ENCODE results near the gene GPR119. TPM values are rescaled to one million over a fixed set of nuclear protein-coding genes. Genes with fewer than 3 reads are reported as not detected.

Gene GPR119
- polyA plus RNA-seq, 1 donor (not counting 4 experiments of a cell fraction or from before 2014, with no cell fraction given): not detected

- Histone ChIP-seq H3K4me3 (ENCODE audit: control insufficient read depth in 2 of 3, extremely low read depth in 1 of 3, insufficient read depth in 2 of 3, low read depth in 1 of 3, low read length in 3 of 3) (no peak overlapping the region), H2AFZ (ENCODE audit: control insufficient read depth, low read length) (no peak overlapping the region), H3K27ac (ENCODE audit: control insufficient read depth, insufficient read depth, low read length) (no peak overlapping the region), H3K79me2 (ENCODE audit: control insufficient read depth, insufficient read depth, low read length) (no peaks in the 10 kb centered on the region), H3K9ac (ENCODE audit: control insufficient read depth, extremely low read depth, insufficient read depth, low read length) (no peak overlapping the region), H3K9me1 (ENCODE audit: control insufficient read depth, extremely low read depth, insufficient read depth, low read length) (no peaks in the 10 kb centered on the region), H3K27me3 (ENCODE audit: control insufficient read depth, extremely low read depth, insufficient read depth, low read length) (no peaks in the 10 kb centered on the region), H3K36me3 (ENCODE audit: control insufficient read depth in 2 of 2, extremely low read depth in 1 of 2, insufficient read depth in 2 of 2, low read length in 2 of 2) (no peaks in the 10 kb centered on the region), H3K9me3 (ENCODE audit: control insufficient read depth, low read depth, low read length) (no peaks in the 10 kb centered on the region), H3K4me1 (ENCODE audit: control insufficient read depth, extremely low read depth, insufficient read depth, low read length) (no peaks in the 10 kb centered on the region), H3K4me2 (ENCODE audit: control insufficient read depth, extremely low read depth, insufficient read depth, low read depth, low read length) (no peak overlapping the region), H4K20me1 (ENCODE audit: control insufficient read depth, extremely low read depth, insufficient read depth, low read length) (no peaks in the 10 kb centered on the region)
- dilution Hi-C loops (cut with MboI; ENCODE audit: extremely low pct_ligation_motif_present, low sequenced_read_pairs): no loop called here
- no peak for DNase-seq (ENCODE audit: low read depth, low spot score)
- TF ChIP-seq EZH2 (IDR thresholded peaks at IDR 0.05; ENCODE audit: low read length): no peak
- TF ChIP-seq CTCF (optimal IDR thresholded peaks at IDR 0.05 in 1 of 3, IDR thresholded peaks at IDR 0.05 in 1 of 3, conservative IDR thresholded peaks at IDR 0.05 in 1 of 3; ENCODE audit: extremely low read depth in 1 of 3, insufficient read depth in 2 of 3, low read length in 3 of 3): no peak
- no peak for FAIRE-seq
These were observed 33.8 kb upstream of the GPR119 start for GRCh38 chrX:130419263-130419662.

- dilution Hi-C loops (cut with MboI; ENCODE audit: extremely low pct_ligation_motif_present, low sequenced_read_pairs): no loop called here
- Histone ChIP-seq H3K36me3 (ENCODE audit: control insufficient read depth in 2 of 2, extremely low read depth in 1 of 2, insufficient read depth in 2 of 2, low read length in 2 of 2) (no peaks in the 10 kb centered on the region), H3K27ac (ENCODE audit: control insufficient read depth, insufficient read depth, low read length) (no peak overlapping the region), H3K79me2 (ENCODE audit: control insufficient read depth, insufficient read depth, low read length) (no peaks in the 10 kb centered on the region), H3K9ac (ENCODE audit: control insufficient read depth, extremely low read depth, insufficient read depth, low read length) (no peak overlapping the region), H4K20me1 (ENCODE audit: control insufficient read depth, extremely low read depth, insufficient read depth, low read length) (no peaks in the 10 kb centered on the region), H3K4me3 (ENCODE audit: control insufficient read depth in 2 of 3, extremely low read depth in 1 of 3, insufficient read depth in 2 of 3, low read depth in 1 of 3, low read length in 3 of 3) (no peak overlapping the region), H2AFZ (ENCODE audit: control insufficient read depth, low read length) (no peak overlapping the region), H3K4me1 (ENCODE audit: control insufficient read depth, extremely low read depth, insufficient read depth, low read length) (no peaks in the 10 kb centered on the region), H3K27me3 (ENCODE audit: control insufficient read depth, extremely low read depth, insufficient read depth, low read length) (no peaks in the 10 kb centered on the region), H3K4me2 (ENCODE audit: control insufficient read depth, extremely low read depth, insufficient read depth, low read depth, low read length) (no peak overlapping the region), H3K9me3 (ENCODE audit: control insufficient read depth, low read depth, low read length) (no peaks in the 10 kb centered on the region), H3K9me1 (ENCODE audit: control insufficient read depth, extremely low read depth, insufficient read depth, low read length) (no peaks in the 10 kb centered on the region)
- FAIRE-seq (no peak), DNase-seq (ENCODE audit: low read depth, low spot score) (no peak)
- TF ChIP-seq EZH2 (IDR thresholded peaks at IDR 0.05; ENCODE audit: low read length): no peak
- no peak for TF ChIP-seq CTCF (optimal IDR thresholded peaks at IDR 0.05 in 1 of 3, IDR thresholded peaks at IDR 0.05 in 1 of 3, conservative IDR thresholded peaks at IDR 0.05 in 1 of 3; ENCODE audit: extremely low read depth in 1 of 3, insufficient read depth in 2 of 3, low read length in 3 of 3)
These were observed 33.3 kb upstream of the GPR119 start for GRCh38 chrX:130418740-130419139.

Measured in keratinocyte (primary cell).